ENCODE data around the gene KCNG2.

- TF ChIP-seq, protein P1, sequence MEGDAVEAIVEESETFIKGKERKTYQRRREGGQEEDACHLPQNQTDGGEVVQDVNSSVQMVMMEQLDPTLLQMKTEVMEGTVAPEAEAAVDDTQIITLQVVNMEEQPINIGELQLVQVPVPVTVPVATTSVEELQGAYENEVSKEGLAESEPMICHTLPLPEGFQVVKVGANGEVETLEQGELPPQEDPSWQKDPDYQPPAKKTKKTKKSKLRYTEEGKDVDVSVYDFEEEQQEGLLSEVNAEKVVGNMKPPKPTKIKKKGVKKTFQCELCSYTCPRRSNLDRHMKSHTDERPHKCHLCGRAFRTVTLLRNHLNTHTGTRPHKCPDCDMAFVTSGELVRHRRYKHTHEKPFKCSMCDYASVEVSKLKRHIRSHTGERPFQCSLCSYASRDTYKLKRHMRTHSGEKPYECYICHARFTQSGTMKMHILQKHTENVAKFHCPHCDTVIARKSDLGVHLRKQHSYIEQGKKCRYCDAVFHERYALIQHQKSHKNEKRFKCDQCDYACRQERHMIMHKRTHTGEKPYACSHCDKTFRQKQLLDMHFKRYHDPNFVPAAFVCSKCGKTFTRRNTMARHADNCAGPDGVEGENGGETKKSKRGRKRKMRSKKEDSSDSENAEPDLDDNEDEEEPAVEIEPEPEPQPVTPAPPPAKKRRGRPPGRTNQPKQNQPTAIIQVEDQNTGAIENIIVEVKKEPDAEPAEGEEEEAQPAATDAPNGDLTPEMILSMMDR (IDR thresholded peaks at IDR 0.05; ENCODE audit: low read depth, low read length, missing input control): no peak
- TF ChIP-seq FOXA1 (IDR thresholded peaks at IDR 0.05): no peak
- TF ChIP-seq RXRA (IDR thresholded peaks at IDR 0.05): no peak
- TF ChIP-seq ATF3 (IDR thresholded peaks at IDR 0.05): no peak
- no peak for TF ChIP-seq REST (IDR thresholded peaks at IDR 0.05)
- no peak for TF ChIP-seq RAD21 (IDR thresholded peaks at IDR 0.05)
- no peak for TF ChIP-seq GABPA (IDR thresholded peaks at IDR 0.05 in 1 of 2, conservative IDR thresholded peaks at IDR 0.05 in 1 of 2)
- TF ChIP-seq HNF4G (IDR thresholded peaks at IDR 0.05): no peak
- no peak for TF ChIP-seq SP1 (IDR thresholded peaks at IDR 0.05)
These were observed 145.9 kb downstream of the KCNG2 start for GRCh38 chr18:79943608-79944125.

Data from liver (tissue), 3 donors.